GM21717 (cell line): Measurements from ENCODE around the gene TEC.
"Not testable (repeated sequence)": the region's sequence is repeated elsewhere in the genome, so short reads cannot be mapped to it uniquely, and the experiment has no call there.

Experiments used
- ATAC-seq: cut with Tn5 transposase; IDR thresholded peaks from one replicate; pipeline ENCODE4 v1.9.1; 2021; ENCODE audit warnings: mild to moderate bottlenecking, moderate library complexity; ENCODE audit not compliant: unreplicated experiment

The TEC gene

DNA sequence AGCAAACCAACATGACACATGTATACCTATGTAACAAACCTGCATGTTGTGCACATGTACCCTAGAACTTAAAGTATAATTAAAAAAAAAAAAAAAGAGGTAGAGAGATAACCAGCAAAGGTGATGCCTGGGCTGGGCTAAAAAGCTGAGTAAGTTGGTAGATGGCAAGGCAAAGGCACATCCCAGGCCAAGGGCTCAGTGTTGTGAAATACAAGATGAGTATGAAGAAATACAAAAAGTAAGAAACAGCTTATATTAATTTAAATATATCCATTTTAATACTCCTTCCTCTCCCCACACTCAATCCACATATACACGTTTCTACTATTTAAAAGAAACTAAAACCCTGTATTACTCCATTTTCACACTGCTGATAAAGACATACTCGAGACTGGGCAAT, 25.8 kb downstream of the TEC start:
- ATAC-seq = no peak

DNA sequence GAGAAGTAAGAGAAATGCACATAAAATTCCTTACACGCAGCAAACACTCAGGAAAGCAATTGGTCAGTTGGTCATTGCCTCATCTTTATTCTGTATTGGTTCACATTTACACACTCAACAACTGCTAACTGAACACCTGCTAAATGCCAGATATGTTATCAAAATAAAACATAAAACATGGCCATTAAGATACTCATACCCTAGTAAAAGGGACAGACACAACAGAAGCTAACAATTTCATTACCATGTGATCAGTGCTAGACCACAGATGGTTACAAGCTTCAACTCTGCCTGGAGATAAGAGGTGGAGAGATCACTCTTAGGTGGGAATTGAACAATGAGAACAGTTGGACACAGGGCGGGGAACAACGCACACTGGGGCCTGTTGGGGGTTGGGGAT, 26.2 kb downstream of the TEC start:
- no peak for ATAC-seq

GRCh38 chr4:48242511-48243195, 27.0 kb downstream of the TEC start:
- no peak for ATAC-seq

- ATAC-seq = no peak
Observed at GRCh38 chr4:48241731-48242130, 27.9 kb downstream of the TEC start.

DNA sequence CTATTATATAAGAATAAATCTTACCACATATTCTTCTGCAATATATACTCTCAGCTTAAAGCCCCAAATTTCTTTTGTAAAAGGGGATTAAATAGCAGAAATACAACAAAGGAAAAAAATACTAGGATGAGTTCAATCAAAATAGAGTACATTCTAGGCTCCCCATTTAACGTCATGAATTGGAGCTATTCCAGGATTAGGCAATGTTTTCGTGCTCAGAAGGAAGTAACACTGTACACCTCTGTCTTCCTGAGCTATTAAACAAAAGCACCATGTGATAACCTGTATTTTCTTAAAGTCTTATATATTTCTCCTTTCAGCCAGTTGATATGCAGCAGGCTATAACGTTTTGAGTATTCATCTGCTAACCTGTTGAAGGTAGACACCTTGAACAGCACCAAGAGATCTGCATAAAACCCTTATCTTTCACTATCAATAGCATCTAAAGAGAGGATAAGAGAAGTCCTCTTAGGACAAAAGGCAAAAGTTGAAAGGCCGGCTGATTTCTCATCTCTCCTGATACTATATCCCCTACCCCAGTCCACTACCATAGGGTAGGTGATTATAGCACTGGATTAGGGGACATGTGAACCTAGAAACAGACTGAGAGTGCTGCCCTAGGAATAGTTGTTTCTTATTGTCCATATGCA, 31.5 kb downstream of the TEC start:
- no peak for ATAC-seq

- ATAC-seq = no peak
Observed at GRCh38 chr4:48235050-48235449, 34.6 kb downstream of the TEC start.

GRCh38 chr4:48234575-48234974, 35.1 kb downstream of the TEC start:
- ATAC-seq = no peak

DNA sequence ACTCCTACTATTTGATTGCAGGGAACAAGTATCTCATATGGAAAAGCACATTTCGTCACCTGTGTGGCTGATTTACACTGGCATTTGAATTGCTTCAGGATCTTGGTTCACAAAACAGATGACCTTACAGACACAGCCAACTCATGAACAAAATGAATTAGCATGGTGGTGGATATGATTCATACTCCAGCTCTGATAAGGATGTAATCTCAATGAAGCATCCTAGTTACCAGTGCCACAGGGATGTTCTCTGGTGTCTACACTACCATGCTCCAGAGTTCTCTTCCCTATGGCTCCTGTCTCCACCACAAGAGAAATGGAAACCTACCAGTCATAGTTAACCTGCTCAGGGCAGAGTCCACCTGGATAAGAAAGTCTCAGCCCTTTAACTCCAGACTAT, 40.7 kb downstream of the TEC start:
- ATAC-seq = no peak

- ATAC-seq = peak; percentile 59
Observed at GRCh38 chr4:48227662-48228061, 42.0 kb downstream of the TEC start.

DNA sequence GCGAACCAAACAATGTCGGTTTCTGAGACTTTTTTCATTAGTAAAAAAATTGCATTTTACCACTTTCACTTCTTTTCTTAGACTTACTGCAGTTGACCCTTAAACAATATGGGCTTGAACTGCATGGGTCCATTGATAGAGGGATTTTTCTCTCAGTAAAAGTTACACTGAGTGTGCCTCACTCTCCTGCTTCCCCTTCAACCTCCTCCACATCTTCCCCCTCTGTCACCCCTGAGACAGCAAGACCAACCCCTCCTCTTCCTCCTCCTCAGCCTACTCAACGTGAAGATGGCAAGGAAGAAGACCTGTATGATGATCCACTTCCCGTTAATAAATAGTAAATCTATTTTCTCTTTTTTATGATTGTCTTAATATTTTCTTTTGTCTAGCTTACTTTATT, 43.4 kb downstream of the TEC start:
- no peak for ATAC-seq

DNA sequence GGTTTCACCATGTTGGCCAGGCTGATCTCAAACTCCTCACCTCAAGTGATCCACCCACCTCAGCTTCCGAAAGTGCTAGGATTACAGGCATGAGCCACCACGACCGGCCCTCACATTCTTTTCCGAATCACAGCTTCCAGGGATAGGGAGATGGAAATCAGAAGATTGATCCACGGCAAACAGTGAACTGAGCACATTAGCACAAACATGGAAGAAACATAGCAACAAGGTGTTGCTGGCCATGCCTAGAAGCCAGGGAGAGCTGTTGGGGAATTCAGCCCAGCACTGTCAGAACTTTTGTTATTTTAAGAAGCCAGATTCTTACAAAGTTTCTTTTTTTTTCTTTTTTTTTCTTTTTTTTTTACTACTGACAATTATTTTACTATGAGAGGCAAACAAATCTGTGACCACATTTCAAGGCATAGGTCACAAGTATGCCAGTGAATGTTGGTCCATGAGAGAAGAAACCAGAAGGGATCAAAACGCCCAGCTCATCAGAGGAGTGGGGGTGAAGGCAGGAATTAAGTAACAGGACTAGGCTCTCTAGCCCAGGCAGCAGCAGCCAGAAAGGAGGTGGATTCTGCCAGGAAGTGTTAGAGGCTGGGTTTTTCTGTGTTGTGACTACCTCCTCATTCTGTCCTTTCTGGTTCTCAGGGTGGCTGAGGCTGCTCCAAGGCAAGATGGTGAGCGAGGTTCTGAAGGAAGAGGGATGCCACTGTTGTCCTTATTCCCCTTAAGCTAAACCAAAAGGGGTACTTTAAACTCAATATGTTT, 44.1 kb downstream of the TEC start:
- no peak for ATAC-seq

DNA sequence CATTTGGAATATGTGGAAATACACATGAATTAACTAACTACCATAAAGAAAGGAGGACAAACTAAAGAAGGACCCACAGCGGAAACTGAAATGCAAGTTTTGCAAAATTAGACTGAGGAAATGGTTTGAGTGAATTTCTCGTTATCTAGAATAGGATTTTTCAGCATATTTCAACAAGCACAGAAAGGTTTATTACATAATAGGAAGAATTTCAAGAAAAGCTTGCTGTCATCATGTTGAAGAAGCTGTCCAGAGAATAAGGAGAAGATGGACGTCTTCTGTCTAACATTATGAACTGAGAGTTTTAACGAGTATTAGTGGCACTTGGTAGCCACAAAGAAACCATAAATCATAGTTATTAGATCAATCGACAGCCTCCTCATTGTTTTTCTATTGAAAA, 45.0 kb downstream of the TEC start:
- no peak for ATAC-seq

GRCh38 chr4:48223633-48224295, 45.9 kb downstream of the TEC start:
- no peak for ATAC-seq

- no peak for ATAC-seq
Observed at GRCh38 chr4:48222491-48222890, 47.1 kb downstream of the TEC start.

DNA sequence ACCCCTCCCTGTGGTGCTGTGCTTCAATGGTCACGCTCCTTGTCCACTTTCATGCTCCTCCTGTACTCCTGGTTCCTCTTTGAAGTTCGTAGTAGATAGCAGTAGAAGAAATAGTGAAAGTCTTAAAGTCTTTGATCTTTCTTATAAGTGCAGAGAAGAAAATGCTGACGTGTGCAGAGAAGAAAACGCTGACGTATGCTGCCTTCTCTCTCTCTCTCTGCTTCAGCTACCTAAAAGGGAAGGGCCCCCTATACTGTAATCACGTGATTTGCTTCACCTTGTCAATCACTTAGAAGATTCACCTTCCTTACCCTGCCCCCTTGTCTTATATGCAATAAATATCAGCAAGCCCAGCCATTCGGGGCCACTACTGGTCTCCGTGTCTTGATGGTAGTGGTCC, 50.2 kb downstream of the TEC start:
- ATAC-seq = not testable (repeated sequence)

DNA sequence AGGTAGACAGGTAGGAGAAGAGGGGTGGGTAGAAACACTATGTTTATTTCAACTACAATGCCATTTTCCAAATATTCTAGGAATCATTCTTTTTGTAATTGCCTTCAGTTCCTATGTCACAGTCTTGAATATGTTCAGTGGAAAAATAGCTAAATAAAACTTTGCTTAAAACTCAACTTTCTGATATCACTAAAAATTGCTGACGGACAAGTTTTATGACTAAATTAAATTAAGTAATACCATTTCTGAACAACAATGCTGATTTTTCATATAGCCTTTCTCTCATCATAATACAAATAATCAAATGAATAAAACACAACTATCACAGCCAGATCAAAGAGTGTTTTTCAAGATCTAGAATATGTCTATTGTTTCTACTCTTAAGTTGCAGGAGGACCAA, 53.1 kb downstream of the TEC start:
- no peak for ATAC-seq

GRCh38 chr4:48215977-48216376, 53.7 kb downstream of the TEC start:
- no peak for ATAC-seq

DNA sequence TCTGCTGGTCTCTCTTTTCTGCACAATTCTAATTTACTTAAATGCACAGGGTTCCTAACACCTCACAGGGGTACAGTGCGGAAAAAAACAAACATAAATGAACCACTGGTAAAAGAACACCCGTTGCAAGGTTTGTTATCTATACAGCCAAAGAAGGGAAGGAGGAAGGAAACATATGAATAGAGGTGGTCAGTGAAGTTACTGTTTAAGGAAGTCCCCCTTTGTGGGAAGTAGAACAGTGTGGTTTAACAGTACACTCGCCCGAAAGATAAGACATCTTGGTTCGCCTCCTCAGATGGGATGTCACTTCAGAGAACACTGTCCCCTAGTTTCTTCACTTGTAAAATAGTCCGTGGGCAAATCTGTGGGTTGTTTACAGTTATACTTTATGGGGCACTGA, 57.5 kb downstream of the TEC start:
- peak; percentile 72 for ATAC-seq

DNA sequence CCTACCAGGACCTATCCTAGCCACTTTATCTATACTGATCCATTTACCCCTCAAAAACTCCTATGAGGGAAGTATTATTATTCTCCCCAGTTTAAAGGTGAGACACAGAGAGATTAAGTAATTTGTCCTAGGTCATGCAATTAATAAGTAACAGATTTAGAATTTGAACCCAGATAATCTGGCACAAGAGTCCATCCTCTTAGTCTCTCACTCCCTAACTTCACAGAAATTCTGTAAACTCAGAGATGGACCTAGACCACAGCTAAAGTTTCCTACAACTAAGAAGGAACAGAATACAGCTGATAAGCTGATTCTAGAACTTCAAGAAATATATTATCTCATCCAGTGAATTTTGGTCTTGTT, 58.7 kb downstream of the TEC start:
- no peak for ATAC-seq

- ATAC-seq = no peak
Observed at GRCh38 chr4:48205626-48206025, 64.0 kb downstream of the TEC start.

GRCh38 chr4:48205107-48205506, 64.5 kb downstream of the TEC start:
- ATAC-seq = no peak

DNA sequence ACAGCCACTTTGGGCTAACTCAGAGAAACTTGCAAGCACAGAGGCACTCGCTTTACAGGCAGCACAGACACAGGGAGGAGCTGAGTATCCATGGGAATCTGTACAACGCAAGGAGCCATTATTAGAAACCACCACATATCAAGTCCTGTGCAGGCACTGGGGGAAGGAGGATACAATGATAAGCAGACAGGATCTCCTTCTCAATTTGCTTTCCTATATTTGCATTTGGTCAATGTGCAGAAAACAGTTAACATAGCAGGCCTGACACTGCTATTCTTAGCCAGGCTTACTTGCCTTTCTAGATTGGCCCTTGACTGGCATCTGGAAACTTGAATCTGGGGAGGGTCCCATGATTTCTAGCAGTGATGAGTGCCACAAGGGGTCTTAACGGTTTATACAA, 65.8 kb downstream of the TEC start:
- ATAC-seq = peak; percentile 42
